IPS DF 4.7 (cell line): ENCODE results near the gene EFR3B.
"Not testable (repeated sequence)": the region's sequence is repeated elsewhere in the genome, so short reads cannot be mapped to it uniquely, and the experiment has no call there.

ENCODE experiments used
- DNase-seq: peaks from one replicate; pipeline ENCODE4 v3.0.0-alpha.2; 2013; ENCODE audit warnings: low spot score; ENCODE audit errors: extremely low read depth

EFR3B gene

DNA sequence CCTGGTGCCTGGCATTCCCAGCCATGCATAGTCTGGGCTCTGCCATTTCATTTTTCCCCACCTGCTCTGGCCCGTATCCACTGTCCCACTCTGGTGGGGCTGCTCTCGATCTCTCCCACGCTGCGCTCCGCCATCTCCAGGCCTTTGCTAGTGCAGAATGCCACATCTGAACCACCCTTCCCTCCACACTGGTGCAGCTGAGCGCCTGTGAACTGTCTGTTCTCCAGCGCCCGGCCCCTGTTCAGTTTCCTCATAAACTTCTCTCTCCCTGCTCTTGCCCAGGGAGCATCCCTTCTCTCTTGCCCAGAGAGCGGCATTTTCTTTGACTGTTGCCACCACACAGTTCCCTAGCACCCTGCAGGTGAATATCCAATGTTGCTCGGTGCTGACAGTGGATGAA is 105.0 kb downstream of the EFR3B start:
- no peak for DNase-seq

GRCh38 chr2:25149646-25150045 is 107.8 kb downstream of the EFR3B start:
- no peak for DNase-seq

DNA sequence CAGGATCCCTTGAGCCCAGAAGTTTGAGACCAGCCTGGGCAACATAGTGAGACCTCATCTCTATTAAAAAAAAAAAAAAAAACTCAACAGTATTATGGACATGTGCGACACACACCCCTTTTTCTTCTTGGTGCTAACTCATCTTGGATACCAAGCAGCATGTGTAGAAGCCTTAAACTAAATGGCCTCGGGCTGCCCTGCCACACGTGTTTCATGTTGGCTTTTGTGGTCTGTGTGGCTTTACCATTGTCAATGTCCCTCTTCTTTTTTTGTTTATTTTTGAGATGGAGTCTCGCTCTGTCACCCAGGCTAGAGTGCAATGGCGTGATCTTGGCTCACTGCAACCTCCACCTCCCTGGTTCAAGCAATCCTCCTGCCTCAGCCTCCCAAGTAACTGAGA is 109.1 kb downstream of the EFR3B start:
- not testable (repeated sequence) for DNase-seq

DNA sequence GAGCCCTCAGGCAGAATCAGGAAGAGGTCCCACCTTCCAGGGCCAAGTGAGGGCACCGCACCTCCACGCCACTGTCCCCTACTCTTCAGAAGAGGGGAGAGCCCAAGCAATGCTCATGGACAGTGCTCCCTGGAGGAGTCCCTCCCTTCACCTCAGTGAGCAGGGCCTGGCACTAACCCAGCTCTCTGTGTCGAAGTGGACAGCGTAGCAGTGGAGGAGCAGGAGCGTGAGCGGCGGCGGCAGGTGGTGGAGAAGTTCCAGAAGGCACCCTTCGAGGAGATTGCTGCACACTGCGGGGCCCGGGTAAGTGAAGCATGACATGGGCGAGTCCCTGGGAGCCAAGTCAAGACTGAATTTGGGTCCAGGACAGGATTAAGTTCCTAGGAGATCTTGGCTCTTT is 109.8 kb downstream of the EFR3B start:
- no peak for DNase-seq

GRCh38 chr2:25155401-25155800 is 113.5 kb downstream of the EFR3B start:
- DNase-seq, result no peak

DNA sequence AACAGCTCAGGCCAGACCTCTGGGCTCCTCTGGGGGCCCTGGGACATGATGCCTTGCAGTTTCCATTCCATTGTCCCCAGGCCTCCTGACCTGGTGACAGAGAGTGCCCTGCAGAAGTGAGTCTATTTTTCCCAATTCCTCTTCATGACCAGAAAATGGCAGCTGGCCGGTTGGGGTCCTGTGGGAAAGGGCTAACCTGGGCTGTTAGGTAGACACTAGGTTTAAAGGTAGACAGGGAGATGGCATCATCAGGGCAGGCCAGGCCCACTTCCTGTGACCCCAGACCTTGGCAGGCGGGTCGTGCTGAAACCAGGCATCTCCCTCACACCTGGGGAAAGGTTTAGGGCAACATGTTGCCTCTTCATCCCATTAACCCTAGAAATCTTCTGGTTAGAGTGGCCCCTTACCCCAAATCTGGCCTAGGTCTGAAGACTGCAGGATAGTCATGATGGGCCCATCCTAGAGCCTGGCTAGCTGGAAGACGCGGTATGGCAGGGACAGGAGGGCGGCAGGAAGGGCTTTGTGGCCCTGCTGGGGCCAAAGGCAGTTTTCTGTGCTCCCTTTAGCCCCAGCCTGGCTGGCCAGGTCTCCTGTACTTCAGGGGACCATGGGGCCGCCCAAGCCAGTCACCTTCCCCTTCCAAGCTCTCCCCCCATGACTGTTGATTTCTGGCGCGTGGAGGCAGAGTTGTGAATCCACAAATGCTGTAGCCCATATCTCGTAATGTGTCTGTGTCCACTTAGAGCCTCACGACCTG is 116.4 kb downstream of the EFR3B start:
- no peak for DNase-seq

DNA sequence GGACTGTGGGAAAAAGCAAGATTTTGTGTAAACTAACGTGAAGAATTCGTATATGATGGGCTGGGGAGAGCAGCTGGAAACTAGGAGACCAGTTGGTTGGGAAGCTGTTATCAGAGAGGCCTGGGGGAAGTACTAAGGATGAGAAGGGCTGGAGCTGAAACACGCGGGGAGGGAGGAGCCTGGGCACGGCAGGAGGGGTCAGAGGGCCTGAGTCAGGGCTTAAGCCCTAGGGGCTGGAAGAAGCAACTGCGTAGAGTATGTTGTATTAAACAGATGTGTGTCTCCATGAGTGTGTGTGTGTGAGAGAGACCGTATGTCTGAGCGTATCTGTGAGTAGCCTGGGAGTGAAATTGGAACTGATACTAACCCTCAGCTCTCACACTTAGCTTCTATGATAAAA is 118.1 kb downstream of the EFR3B start:
- no peak for DNase-seq

GRCh38 chr2:25160376-25160775 is 118.5 kb downstream of the EFR3B start:
- no peak for DNase-seq

GRCh38 chr2:25161055-25161781 is 119.3 kb downstream of the EFR3B start:
- DNase-seq, result no peak

DNA sequence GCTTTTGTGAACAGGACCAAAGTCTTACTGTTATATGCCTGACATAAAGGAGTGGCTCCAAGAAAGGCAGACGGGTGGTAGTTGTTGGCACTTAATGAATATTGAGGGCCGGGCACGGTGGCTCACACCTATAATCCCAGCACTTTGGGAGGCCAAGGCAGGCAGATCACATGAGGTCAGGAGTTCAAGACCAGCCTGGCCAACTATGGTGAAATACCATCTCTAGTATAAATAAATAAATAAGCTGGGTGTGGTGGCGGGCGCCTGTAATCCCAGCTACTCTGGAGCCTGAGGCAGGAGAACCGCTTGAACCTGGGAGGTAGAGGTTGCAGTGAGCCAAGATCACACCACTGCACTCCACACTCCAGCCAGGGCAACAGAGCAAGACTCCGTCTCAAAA is 120.2 kb downstream of the EFR3B start:
- not testable (repeated sequence) for DNase-seq

DNA sequence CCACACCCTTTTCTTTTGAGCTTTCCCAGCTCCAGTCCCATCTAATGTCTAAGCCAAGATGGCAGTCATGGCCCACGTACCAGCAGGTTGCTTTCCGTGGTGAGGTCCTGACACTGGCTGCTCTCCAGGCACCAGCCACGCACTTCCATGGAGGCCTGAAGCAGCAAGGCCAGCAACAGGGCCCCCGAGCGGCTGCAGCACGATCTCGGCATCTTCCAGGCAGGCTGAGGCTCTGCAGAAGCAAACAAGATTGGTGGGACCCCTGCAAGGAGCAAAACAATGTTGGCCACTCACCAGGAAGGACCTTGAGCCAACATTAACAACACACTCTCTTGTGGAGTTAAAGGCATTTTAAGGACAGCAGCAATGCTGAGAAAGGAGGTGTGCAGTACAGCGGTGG is 122.7 kb downstream of the EFR3B start:
- DNase-seq, result no peak

GRCh38 chr2:25165992-25166875 is 124.4 kb downstream of the EFR3B start:
- no peak for DNase-seq

- no peak for DNase-seq
Measured at GRCh38 chr2:25168256-25169072, 126.6 kb downstream of the EFR3B start, which contains the start of gene POMC. POMC (minus strand) TSS chr2:25168580; CDS start chr2:25164772, 3,808 bp downstream.

- DNase-seq, result no peak
Measured at GRCh38 chr2:25169073-25169470, 127.2 kb downstream of the EFR3B start.

DNA sequence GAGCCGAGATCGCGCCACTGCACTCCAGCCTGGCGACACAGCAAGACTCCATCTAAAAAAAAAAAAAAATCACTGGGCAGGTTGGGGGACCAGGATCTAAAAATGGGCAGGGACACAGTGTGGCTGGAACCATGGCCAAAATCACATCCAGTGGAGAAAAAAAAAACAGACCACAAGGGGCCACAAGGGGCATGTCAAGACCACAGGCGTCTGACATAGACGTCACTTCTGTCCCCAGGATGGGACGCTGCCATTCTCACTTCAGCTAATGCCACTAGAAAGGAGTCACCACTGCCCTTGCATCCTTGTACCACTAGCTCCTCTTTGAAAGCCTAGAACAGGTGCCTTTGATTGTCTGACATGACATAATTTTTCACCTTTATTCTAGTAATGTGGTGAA is 129.0 kb downstream of the EFR3B start:
- DNase-seq, result no peak

GRCh38 chr2:25173719-25174118 is 131.8 kb downstream of the EFR3B start:
- no peak for DNase-seq

DNA sequence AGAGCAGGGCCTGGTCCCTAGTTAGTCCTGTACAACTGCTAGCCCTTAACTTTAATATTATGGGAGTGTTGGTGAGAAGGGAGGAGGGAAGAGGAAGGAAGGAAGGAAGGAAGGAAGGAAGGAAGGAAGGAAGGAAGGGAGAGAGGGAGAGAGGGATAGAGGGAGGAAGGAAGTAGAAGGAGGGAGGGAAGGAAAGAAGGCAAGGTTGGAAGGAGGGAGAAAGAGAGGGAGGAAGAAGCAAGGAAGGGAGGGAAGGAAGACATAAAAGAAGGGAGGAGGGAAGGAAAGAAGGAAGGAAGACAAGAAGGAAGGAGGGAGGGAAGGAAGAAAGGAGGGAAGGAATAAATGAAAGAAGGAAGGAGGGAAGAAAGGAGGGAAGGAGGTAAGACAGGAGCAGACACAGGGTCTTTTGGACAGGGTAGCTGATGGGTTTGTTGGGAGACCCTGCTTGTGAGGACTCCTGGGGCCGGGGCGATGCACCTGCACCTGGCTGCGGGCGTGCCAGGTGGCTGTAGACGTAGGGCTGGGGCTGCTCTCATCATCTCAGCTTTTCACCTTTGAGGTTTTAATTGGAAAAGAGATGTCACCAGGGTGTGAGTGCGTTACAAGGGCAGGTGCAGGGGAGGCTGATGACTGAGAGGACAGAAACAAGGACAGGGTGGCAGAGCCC is 132.5 kb downstream of the EFR3B start:
- DNase-seq, result no peak

DNA sequence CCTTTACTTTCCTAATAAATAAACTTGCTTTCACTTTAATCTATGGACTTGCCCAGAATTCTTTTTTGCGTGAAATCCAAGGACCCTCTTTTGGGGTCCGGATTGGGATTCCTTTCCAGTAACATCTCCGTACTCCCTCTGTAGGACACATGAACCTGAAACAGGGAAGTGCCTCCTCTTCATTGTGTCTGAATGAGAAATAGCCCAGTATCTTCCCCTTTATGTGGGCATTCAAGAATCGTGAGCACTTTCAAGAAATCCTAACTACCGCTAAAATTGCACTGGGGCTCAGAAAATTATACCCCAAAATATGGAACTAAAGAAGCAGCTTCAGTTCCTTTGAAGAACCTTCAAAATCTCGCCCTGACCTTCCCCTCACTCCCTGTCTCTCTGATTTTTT is 134.3 kb downstream of the EFR3B start:
- no peak for DNase-seq

DNA sequence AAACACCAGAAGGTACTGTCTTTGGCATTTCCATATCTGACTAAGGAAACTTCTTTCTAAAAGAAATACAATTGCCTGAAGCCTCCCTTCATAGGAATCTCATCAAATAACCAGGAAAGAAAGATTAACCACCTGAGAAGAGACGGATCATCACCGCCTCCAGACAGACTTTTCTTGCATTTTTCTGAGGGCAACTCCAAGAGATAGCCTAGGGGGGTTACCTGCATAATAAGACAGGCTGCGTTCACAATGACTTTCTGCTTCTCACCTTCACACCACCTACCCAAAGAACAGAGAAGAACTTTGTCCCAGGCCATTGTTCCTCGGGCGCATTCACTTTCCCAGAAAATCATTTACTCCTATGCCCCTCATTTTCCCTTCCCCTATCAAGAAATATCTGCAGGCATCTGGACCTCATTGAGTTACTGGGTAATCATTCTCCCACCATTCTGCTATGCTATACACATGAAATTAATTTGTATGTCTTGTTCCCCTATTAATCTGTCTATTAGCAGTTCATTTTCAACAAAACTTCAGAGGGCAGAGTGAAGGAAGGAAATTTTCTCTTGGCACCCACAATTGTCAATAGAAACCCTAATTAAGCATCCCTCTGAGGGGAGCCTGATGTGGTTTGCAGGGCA is 134.8 kb downstream of the EFR3B start:
- DNase-seq, result no peak

- DNase-seq, result no peak
Measured at GRCh38 chr2:25177211-25177611, 135.3 kb downstream of the EFR3B start.
